Measurements from ENCODE around the gene UBE2S. TPM values are rescaled to one million over a fixed set of nuclear protein-coding genes. Genes with fewer than 3 reads are reported as not detected.

The UBE2S gene
- total RNA-seq, 2 donors from 2014 or later, result 202 to 246 TPM

DNA sequence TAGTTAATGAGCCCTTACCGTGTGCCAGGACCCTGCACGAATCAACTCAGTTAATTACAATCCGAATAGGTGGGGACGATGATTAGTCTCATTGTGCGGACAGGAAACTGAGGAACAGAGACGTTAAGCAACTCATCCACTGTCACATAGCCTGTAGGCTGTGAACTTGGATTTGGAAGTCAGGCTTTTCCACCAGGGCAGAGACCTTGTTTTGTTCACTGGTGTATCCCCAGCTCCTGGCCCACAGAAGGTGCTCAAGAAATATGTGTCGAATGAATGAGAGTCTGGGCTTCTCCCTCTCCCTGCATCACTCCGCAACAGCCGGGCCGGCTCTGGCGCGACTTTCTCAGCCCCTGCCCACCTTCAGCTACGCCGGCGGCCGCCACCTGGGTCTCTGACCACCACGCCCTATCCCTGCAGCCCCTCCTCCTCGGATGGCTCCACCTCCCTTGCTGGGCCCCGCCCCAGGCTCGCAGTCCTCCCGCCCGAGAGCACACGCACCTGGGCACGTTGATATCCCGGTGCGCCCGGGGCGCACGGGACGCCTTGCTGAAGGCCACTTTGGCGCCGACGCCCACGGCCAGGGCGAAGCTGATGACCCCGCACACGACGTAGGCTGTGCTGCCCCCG lies 34.2 kb upstream of the UBE2S start:
- Mint-ChIP-seq H3K27me3 (ENCODE audit: insufficient read depth) (peaks cover 52% of the 10 kb centered on the region), H3K9me3 (peaks cover 3% of the 10 kb centered on the region), H3K4me3 (peak overlapping the region; percentile 15), H3K4me1 (peaks cover 7% of the 10 kb centered on the region), H3K27ac (no peak overlapping the region), H3K36me3 (ENCODE audit: low read depth) (no peaks in the 10 kb centered on the region)
- Histone ChIP-seq H3K27me3 (ENCODE audit: control insufficient read depth, insufficient read depth, low read length, poor library complexity, severe bottlenecking) (peaks cover 93% of the 10 kb centered on the region), H3K4me3 (ENCODE audit: low read length) (no peak overlapping the region), H3K4me1 (ENCODE audit: control insufficient read depth, insufficient read depth, low read length) (no peaks in the 10 kb centered on the region), H3K9ac (ENCODE audit: extremely low read depth, low read length, poor library complexity, severe bottlenecking) (no peak overlapping the region), H3K36me3 (ENCODE audit: control insufficient read depth, insufficient read depth, low read length) (no peaks in the 10 kb centered on the region), H3K9me3 (ENCODE audit: control insufficient read depth, low read length) (no peaks in the 10 kb centered on the region), H3K27ac (ENCODE audit: low read depth, low read length) (no peak overlapping the region)
- peak; percentile 89 for DNase-seq
- WGBS, 2 experiments (ENCODE audit: insufficient coverage in 1 of 2, insufficient read length in 1 of 2), result 4 to 6% methylated on average over 17 to 38 of the region's 39 CpGs
- TF ChIP-seq, protein P1, sequence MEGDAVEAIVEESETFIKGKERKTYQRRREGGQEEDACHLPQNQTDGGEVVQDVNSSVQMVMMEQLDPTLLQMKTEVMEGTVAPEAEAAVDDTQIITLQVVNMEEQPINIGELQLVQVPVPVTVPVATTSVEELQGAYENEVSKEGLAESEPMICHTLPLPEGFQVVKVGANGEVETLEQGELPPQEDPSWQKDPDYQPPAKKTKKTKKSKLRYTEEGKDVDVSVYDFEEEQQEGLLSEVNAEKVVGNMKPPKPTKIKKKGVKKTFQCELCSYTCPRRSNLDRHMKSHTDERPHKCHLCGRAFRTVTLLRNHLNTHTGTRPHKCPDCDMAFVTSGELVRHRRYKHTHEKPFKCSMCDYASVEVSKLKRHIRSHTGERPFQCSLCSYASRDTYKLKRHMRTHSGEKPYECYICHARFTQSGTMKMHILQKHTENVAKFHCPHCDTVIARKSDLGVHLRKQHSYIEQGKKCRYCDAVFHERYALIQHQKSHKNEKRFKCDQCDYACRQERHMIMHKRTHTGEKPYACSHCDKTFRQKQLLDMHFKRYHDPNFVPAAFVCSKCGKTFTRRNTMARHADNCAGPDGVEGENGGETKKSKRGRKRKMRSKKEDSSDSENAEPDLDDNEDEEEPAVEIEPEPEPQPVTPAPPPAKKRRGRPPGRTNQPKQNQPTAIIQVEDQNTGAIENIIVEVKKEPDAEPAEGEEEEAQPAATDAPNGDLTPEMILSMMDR (conservative IDR thresholded peaks at IDR 0.05), result no peak

DNA sequence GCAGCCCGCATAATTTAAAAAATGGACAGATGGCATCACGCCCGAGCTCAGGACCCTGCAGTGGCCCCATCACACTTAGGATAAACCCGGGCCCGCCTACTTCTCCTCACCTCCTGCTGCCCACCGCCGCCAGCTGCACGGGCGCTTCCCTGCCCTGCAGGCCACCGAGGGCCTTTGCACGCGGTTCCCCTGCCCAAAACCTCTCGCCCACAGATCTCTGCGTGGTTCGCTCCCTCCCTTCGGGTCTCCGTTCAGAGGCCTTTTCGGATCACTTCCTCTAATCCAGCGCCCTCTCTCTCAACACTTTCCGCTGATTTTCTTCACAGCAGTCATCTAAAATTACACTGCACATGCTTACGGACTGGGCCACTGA lies 33.7 kb upstream of the UBE2S start:
- Histone ChIP-seq H3K9ac (ENCODE audit: extremely low read depth, low read length, poor library complexity, severe bottlenecking) (no peak overlapping the region), H3K4me3 (ENCODE audit: low read length) (no peak overlapping the region), H3K27me3 (ENCODE audit: control insufficient read depth, insufficient read depth, low read length, poor library complexity, severe bottlenecking) (peaks cover 88% of the 10 kb centered on the region)

DNA sequence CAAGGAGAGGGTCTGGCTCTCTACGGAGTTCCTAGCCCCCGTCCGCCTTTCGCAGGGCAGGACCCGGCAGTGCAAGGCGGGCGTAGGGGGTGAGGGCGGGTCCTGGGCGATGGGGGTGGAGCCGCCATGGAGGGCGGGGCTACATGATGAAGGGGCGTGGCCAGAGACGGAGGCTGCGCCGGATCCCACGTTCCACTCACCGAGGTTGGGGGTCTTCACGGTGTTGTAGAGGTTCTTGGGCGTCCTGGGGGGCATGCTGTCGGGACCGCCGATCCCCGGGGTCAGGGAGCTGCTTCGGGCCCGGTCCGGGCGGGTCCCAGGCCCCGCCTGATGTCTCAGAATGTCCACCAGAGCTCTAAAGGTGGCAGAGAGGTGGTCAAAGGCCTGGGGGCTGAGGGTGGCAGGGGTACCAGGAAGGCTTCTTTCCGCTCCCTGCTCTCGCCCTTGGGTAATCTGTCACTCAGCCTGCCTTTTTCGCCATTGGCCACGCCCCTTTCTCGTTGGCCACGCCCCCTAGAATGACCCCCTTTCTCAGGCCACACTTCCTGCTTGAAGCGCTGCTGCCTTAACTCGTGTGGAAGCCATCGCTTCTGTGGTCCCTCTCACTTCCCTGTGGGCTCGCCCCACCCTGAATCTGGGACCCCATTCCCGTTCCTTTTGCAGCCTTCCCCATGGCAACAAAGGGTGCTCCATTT lies 33.0 kb upstream of the UBE2S start:
- TF ChIP-seq, protein P1 (conservative IDR thresholded peaks at IDR 0.05), result no peak
- Histone ChIP-seq H3K27me3 (ENCODE audit: control insufficient read depth, insufficient read depth, low read length, poor library complexity, severe bottlenecking) (peaks cover 81% of the 10 kb centered on the region), H3K27ac (ENCODE audit: low read depth, low read length) (no peak overlapping the region), H3K4me3 (ENCODE audit: low read length) (no peak overlapping the region), H3K4me1 (ENCODE audit: control insufficient read depth, insufficient read depth, low read length) (no peaks in the 10 kb centered on the region), H3K9me3 (ENCODE audit: control insufficient read depth, low read length) (no peaks in the 10 kb centered on the region), H3K36me3 (ENCODE audit: control insufficient read depth, insufficient read depth, low read length) (no peaks in the 10 kb centered on the region), H3K9ac (ENCODE audit: extremely low read depth, low read length, poor library complexity, severe bottlenecking) (no peak overlapping the region)
- H3K4me1 Mint-ChIP-seq, result peaks cover 7% of the 10 kb centered on the region
- peaks cover 55% of the 10 kb centered on the region for H3K27me3 Mint-ChIP-seq (ENCODE audit: insufficient read depth)
- no peak overlapping the region for H3K4me3 Mint-ChIP-seq
- peak; percentile 91 for DNase-seq
- H3K27ac Mint-ChIP-seq, result no peak overlapping the region
- no peaks in the 10 kb centered on the region for H3K36me3 Mint-ChIP-seq (ENCODE audit: low read depth)
- 17 to 18% methylated on average over 12 to 39 of the region's 39 CpGs for WGBS, 2 experiments (ENCODE audit: insufficient coverage in 1 of 2, insufficient read length in 1 of 2)
- peaks cover 3% of the 10 kb centered on the region for H3K9me3 Mint-ChIP-seq

More for the DNA sequence above, 33.7 kb upstream of the UBE2S start:
- no peak for DNase-seq
- H3K27ac Mint-ChIP-seq, result no peak overlapping the region
- H3K27me3 Mint-ChIP-seq (ENCODE audit: insufficient read depth), result peaks cover 55% of the 10 kb centered on the region
- TF ChIP-seq, protein P1 (conservative IDR thresholded peaks at IDR 0.05), result no peak
- peaks cover 3% of the 10 kb centered on the region for H3K9me3 Mint-ChIP-seq
- H3K36me3 Mint-ChIP-seq (ENCODE audit: low read depth), result no peaks in the 10 kb centered on the region
- Histone ChIP-seq H3K4me1 (ENCODE audit: control insufficient read depth, insufficient read depth, low read length) (no peaks in the 10 kb centered on the region), H3K27ac (ENCODE audit: low read depth, low read length) (no peak overlapping the region), H3K9me3 (ENCODE audit: control insufficient read depth, low read length) (no peaks in the 10 kb centered on the region), H3K36me3 (ENCODE audit: control insufficient read depth, insufficient read depth, low read length) (no peaks in the 10 kb centered on the region)
- H3K4me3 Mint-ChIP-seq, result no peak overlapping the region
- peaks cover 7% of the 10 kb centered on the region for H3K4me1 Mint-ChIP-seq
- 8 to 14% methylated on average over 18 to 21 of the region's 21 CpGs for WGBS, 2 experiments (ENCODE audit: insufficient coverage in 1 of 2, insufficient read length in 1 of 2)

Data from endodermal cell (in vitro differentiated cells).